Myocyte (in vitro differentiated cells): Measurements from ENCODE around the gene THADA. TPM values are rescaled to one million over a fixed set of nuclear protein-coding genes. Genes with fewer than 3 reads are reported as not detected.

ENCODE experiments used
- DNase-seq: peaks from one replicate; pipeline ENCODE4 v3.0.0-alpha.2; 2012; ENCODE audit warnings: low read depth
- total RNA-seq: library from RNA; depleted of rRNA; stranded (reverse); fragments of >200 nt; gene quantifications from 2 replicates; pipeline ENCODE4 v1.2.3, GENCODE V29; 2014

The THADA gene
- total RNA-seq, 1 donor from 2014 or later, result 16.9 TPM

DNA sequence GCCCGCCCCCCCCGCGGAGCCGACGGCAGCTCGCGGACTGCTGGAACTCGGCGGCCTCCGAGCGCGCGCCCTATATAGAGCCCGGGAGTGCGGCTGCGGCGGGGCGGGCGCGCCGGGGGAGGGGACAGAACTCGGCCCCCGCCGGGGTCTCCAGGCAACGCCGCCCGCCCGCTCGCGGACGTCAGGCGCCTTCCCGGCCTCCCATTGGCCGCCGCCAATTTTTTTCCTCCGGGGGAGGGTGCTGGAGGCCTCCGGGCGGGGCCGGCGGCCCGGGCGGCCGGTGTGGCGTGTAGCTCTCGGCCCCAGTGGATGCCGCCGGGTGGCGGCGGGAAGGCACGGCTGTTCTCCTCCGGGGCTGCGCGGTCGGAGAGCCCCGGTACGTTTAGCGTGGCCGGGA is 369.3 kb downstream of the THADA start, which contains the start of gene ZFP36L2:
Gene ZFP36L2 (minus strand): TSS at position 49 of the 397 bp plus-strand sequence. CDS start 291 bp downstream, outside the sequence.
- DNase-seq, result peak; percentile 96

DNA sequence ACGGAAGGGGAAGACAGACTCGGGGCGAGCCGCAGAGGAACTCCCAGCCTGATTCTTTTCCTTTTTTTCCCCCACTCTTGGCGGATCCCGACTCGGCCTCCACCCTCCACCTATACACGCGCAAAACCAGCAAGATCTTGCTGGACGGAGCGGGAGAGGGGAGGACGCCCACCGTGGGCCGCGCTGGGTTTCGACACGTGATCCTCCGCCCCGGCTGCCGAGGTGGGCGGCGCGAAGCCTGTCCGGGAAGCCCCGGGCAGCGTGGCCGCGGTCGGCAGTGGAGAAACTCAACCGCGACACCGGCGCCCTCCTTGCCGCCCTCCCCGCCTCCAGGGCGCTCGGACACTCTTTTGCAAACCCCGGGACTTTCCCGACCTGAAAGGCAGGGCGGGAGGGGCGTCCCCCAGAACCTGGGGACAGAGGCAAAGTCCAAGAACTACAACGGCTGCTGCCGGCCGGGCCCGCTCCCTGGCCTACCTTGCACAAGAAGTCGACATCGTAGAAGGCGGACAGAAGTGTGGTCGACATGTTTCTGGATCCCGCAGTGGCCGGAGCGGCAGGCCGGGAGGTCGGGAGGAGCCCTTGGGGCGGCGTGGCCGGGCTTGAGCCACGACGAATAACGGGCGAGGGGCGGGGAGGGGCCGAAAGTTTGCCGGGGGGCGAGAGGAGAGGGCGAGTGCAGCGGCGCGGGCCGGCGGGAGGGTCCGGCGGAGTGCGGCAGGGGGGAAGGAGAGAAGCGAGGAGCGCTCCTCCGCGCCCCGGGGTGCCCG is 369.9 kb downstream of the THADA start:
- peak; percentile 85 for DNase-seq

DNA sequence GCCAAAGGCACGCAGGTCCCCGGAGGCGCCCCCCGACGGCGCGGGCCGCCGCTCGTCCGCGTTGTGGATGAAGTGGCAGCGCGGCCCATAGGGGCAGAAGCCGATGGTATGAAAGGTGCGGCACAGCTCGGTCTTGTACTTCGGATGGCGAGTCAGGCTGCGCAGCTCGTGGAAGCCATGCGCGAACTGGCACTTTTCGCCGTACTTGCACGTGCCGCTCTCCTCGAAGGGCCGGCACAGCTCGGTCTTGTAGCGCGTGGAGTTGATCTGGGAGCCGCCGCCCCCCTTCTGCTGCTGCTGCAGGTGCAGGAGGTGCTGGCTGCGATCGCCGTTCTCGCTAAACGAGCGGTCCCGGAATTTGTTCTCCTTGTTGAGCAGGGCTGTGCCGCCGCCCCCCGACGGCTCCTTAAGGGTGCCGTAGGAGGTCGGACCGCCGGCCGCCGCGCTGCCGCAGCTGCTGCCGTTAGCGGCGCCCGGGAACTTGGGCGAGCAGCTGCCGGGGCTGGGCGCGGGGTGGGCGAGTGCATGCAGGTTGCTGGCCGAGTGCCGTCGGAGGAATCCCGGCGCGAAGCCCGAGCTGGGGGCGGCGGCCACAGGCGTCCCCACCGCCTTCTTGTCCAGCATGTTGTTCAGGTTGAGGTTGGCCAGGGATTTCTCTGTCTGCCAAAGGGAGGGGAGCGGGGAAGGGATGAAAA is 370.6 kb downstream of the THADA start:
- no peak for DNase-seq

DNA sequence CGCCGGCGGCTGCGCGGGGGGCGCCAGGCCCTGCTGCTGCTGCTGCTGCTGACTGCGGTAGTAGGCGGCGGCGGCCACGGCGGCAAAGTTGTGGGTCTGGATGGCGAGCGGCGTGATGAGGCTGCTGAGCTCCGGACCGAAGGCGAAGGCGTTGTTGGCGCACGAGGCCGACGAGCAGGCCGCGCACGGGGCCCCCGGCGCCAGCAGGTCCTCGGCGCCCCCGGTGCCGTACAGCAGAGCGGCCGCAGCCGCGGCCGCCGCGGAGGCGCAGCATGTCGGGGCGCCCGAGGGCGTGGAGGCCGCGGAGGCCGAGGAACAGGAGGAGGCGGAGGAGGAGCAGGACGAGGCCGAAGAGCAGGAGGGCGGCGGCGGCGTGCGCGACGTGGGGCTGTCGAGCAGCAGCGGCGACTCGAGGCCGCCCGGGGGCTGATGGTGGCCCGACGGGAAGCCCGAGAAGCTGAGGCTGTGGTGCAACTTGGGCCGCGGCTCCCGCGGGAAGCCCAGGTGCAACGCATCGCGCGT is 371.2 kb downstream of the THADA start:
- peak; percentile 38 for DNase-seq

DNA sequence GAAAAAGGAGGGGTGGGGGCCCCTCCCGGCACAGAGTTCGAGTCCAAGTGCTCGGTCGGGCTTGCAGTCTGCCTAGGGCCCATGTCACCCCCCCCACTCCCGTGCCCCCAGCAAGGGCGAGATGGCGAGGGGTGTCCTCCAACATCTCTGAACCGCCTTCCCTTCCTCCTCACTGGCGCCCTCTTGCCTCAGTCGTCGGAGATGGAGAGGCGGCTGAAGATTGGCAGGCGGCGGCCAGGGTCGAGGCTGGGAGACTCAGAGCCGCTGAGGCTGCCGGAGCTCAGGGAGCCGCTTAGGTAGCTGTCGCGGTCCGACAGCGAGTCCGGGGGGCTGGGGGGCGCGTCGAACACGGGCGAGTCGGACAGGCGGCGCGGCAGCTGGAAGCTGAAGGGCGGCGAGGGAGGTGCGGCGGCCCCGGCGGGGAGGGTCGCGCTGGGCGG is 371.7 kb downstream of the THADA start:
- peak; percentile 88 for DNase-seq

DNA sequence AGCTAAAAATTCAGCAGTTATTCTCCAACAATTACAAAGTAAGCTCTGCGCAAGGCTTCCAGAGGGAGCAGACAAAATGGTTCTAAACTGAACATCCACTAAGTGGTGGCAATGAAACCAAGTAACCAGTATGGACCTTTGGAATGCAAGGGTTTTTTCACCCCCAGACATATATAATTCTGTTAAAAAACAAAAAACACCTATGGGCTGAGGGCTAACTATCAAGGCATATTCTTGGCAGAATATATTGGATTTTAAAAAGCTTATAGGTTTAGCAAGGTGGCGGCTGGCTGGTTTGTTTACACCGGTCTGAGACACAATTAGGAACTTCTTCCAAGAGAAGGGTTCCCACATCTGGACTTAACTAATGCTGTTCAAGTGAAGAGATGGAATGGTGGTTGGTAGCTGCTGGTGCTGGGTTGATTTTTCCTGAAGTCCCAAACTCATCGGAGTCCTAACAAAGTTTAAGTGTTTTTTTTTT is 372.3 kb downstream of the THADA start:
- peak; percentile 44 for DNase-seq

DNA sequence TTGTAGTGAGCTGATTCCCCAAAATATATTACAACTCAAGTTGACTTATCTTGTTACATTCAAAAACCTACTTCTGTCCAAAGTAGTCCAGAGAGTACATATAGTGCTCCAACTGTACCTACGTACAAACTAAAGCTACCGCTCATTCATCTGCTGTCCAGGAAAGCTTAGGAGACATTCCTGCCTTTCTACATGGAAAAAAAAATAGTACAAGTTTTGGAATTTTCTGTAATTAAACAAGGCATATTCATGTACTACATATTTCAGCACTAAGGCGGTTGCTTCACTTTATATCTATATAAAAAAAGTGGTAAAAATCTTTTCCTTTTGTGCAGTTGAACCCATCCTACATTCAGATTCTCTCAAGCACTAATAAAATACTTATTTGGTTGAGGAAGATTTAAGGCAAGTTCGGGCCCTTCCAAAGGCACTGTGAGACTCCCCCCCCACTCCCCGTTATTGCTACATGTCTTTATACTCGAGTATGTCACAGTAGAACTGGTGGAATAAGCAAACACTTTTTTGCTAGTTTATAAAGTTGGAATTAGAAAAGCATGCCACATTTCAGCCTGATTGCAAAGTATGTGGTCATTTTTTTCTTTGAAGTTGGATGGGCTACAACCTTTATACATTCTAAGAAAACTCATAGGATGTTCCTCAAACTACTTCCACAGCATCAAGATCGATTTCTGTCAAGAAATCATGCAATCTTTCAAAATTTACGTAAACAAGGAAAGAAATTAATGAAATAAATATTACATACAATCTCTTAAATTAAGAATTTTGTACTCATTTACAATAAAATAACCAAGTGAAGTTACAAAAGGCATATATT is 373.1 kb downstream of the THADA start:
- DNase-seq, result no peak

DNA sequence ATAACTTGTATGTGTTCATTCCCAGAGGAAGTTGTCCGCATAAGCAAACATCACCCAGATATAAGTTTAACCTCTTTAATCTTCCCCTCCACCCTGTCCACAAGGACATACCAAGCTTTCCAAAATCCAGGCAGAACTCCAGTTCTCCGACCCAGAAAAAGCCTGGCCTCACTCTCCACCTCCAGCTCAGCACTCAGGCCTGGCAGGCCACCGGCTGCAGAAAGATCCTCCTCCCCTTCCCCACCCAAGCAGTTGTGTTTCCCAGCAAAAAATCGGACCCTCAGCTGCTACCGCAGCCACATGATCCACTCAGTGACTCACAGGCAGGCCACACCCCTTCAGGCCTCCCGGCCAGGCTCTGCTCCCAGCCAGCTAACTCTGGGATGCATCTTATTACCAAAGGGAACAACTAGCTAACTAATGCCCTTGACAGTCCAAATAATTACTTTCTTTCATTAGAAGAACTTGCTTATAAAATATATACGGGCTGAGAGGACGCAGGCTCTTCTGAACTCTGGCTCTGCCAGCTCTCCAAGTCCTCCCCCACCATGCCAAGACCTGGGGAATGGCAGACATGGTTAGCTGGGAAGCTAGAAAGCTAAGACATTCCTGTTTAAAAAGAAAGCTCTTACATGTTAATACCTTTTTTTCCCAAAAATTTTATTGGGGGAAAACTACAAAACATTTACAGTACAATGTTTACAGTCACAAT is 373.9 kb downstream of the THADA start:
- DNase-seq, result peak; percentile 98

DNA sequence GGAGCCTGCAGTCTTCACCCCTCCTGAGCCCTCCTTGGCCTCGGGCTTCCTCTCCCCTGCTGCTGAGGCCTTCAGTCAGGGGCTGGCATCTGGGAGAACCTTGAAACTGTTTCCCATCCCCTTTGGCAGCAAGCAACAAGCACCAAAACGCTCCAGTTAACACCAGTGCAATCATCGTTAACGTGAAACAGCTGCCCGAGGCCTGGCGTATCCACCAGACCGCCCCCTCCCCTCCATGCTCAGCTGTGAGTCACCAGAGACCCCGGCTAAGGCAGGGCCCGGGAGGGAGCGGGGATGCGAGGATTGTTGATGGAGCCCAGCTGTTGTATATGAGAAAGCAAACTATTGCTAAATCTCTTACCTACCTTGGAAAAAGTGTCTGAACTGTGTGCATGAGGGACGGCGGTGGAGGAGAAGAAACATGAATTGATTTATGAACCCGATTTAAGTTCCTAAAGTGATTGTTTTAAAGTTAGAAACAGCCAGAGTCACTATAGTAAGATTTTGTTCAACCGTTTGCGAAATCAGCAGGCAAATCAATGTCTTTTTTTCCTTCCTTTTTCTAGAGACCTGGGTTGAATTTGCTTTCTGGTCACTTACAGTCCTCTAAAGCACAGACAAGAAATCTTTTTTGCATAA is 374.6 kb downstream of the THADA start:
- peak; percentile 92 for DNase-seq

DNA sequence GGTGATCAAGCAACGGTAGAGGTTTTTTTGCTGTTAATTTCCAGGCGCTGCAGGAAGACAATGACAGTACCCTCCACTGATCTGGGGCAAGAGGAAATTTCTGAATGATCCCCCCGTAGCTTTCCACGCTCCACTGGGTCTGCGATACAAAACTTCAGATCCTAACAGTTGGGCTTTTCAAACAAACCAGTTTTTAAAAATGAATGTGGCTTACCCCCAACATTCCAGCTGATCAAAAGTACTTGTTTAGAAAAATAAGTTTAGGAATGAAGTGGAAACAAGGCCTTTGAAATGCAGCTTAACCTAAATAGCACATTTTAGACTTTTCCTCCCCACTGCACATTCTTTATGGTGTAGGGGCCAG is 375.1 kb downstream of the THADA start:
- DNase-seq, result no peak

DNA sequence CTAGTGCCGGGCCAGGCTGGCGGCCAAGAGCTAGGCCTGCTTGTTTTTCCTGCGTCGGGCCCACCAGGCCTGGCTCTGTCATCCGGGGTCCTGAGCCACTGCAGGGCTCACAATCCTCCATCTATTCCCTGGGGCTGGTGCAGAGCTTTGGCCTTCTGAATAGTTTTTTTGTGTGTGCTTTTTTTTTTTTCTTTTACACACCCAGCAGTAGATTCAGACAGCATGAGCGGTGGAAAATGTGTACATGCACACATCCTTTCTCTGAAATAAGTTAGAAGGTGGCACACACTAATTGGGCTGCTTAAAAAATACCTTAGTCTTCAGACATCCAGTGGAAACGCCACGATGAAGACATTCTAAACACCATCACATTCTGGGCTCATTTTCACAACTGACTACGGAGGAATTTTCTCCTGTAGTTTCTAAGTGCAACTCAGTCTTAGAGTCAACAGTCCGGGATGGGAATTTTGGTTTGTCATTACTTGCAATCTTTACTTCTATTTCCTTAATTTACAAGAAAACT is 375.5 kb downstream of the THADA start:
- DNase-seq, result no peak

DNA sequence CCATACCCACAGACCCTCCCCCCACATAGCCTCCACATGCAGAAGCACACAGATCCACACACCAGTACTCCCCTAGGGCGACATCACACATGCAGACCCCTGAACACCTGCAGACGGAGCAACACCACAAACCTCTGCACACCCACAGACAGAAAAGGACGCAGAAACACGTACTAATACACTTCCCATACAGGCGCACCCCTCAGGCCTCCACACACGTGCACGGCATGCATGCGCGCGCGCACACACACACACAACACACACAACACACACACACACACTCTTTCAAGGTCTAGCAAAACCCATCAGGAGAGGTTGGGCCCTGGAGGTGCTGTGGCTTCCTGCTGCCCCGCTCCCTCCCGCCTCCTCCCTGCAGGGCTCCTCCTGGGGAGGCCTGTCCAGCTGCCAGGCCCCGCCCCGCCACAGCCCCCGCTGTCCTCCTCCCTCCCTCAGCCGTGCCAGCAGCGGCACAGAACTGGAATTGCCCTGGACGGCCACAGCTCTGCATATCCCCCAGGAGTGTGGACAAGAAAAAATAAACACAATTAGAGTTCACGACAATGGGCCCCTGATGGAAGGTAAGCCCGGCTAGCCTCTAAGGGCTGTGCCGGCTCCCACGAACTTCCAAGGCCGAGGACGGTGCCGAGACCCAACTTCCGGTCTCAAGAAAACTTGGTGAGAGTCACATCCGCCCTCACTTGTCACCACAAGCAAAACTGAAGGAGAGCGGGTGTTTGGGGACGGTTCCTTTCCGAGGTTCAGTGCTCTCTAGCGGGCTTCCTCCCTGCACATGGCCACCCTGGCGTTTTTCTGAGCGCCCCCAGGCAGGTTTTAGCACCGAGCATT is 376.2 kb downstream of the THADA start:
- DNase-seq, result peak; percentile 89

DNA sequence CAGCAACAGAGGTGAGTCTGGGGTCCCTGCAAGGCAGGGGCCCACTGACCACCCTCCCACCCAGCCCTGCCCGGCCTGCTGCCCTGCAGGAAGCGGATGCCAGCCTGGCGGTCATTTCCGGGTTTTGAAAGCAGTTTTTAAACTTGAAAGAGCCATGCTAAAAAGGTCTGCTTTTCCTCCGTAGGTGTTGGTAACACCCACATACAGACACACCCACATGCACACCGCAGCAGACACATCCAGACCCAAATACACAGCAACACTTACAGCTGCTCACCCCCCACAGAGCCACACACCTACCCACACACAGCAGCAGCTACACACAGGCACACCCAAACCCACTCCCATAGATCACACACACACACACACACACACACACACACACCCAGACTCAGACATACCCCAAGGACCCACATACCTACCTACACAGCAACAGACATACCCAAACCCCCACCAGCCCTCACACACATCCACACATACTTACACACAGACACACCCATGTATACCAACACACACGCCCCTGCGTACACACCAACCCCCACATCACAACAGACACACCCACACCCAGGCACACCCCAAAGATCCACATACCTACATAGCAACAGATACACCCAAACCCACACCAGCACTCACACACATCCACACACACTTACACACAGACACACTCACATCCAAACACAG is 377.0 kb downstream of the THADA start:
- DNase-seq, result no peak

DNA sequence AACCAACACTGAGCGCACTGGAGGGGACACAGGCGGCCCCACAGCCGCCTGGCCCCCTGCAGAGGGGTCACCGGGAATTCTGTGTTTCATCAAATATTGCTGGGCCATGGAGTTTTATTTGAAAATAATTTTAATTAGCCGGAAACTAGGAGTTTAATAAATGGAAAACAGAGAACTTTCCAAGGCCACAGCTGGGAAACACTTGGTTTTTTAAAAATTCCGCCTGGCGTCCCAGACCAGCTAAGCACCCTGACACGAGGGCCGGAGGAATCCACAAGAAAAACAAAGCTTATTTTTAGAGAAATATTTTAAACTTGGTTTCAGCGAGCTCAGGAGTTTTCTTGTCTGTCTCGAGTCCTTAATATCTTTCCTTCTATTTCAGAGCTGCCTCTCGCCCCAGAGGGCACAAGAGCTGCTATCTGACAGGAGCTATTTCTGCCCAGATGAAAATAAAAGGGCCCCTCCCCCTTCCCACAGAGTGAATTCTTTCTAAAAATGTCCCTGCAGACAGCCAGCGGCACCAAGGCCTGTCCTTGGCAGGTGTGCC is 377.6 kb downstream of the THADA start:
- peak; percentile 79 for DNase-seq

DNA sequence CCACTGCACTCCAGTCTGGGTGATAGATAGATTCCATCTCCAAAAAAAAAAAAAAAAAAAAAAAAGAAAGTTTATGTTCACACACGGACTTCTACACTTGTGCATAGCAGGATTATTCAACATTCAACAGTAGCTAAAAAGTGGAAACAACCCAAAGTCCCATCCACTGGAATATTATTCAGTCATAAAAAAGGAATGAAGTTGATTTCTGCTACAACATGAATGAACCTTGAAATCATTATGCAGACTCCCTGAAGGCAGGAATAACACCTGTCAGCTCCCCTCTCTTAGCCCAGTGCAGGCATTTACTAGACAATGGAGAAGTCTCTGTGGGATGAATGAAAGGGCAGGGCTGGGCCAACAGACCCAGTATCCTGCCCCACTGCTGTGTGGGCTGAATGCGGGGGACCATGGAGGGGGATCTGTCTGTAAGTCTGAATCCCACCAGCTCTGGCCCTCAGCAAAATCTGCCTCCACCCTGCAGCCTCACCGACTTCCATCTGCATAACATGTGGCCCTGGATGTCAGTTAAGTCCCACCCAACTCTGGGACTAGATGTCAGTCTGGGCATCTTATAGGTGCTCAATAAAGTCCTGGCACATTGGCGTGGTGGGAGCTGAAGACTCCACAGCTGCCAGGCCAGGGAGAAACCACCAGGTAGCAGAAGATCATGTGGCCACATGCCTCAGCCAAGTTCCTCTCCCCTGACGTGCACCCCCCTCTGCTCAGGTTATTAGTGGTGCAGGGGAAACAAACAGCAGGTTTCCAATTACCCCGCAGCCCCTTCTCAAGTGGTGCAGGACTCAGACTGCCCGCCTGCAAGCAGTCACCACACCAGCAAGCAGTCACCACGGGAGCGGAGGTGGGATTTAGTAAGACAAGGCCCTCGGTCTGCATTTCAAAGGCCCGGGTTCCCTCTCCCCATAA is 378.3 kb downstream of the THADA start:
- DNase-seq, result no peak

DNA sequence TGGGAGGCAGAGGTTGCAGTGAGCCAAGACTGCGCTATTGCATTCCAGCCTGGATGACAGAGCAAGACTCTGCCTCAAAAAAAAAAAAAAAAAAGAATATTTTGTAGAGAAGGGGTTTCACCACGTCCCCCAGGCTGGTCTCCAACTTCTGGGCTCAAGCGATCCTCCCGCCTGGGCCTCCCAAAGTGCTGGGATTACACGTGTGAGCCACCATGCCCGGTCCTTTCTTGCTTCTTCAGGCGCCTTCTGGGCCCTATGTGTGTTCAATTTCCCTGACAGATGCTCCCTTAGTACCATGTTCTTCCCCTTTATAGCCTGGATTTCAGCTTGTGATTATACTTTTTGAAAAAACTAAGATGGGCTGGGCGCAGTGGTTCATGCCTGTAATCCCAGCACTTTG is 379.2 kb downstream of the THADA start:
- no peak for DNase-seq

DNA sequence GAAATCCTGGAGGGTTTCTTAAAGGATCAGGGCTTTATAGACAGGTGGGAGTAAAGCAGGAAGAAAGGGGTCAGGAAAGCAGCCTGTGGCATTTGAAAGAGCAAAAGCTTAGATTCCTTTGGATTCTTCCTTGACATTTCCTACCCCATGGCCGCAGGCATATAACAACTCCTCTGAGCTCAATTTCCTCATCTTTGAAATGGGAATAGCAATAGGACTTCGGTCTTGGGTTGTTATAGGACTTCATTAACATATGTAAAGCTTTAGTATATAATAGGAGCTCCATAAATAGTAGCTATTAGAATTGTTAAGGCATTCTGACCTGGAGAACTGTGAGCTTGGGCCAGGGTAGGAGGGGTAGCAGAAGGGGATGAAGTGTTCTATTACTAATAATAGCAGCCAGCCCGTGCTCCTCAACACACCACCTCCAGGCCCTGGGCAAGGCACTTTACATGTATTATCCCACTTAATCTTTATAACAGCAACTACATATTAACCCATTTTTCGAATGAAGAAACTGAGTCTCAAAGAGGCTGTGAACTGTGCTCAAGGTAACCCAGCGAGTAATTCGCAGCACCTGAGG is 380.1 kb downstream of the THADA start:
- no peak for DNase-seq
